D721Med (cell line): ENCODE data around the gene HELZ.
A peak's percentile ranks its signal among the peaks of the same experiment; 100 is the strongest.

Experiments
- DNase-seq: peaks from one replicate; pipeline ENCODE4 v3.0.0; 2011; ENCODE audit warnings: low spot score; ENCODE audit not compliant: insufficient read length
- FAIRE-seq: peaks from 2 replicates; lab custom pipeline; 2011; peaks lifted over from hg19 to GRCh38; lab: Jason Lieb, UNC
- CTCF ChIP-seq: IDR thresholded peaks from 2 replicates; pipeline ENCODE4 v1.5.1; 2012; ENCODE audit warnings: mild to moderate bottlenecking, control low read depth; ENCODE audit not compliant: insufficient read depth; ENCODE audit errors: missing control alignments

Gene HELZ

GRCh38 chr17:67072885-67073284 lies 172.1 kb downstream of the HELZ start:
- DNase-seq (no peak), FAIRE-seq (no peak)
- TF ChIP-seq CTCF = no peak

GRCh38 chr17:67071595-67071994 lies 173.4 kb downstream of the HELZ start:
- no peak for FAIRE-seq
- no peak for TF ChIP-seq CTCF
- DNase-seq = no peak

- no peak for TF ChIP-seq CTCF
- no peak for FAIRE-seq
- DNase-seq = no peak
Measured at GRCh38 chr17:67069603-67070136, 175.3 kb downstream of the HELZ start.

GRCh38 chr17:67068999-67069398 lies 176.0 kb downstream of the HELZ start:
- FAIRE-seq (peak; percentile 89), DNase-seq (no peak)
- no peak for TF ChIP-seq CTCF

GRCh38 chr17:67067571-67068482 lies 177.2 kb downstream of the HELZ start:
- DNase-seq = no peak
- no peak for FAIRE-seq
- no peak for TF ChIP-seq CTCF

GRCh38 chr17:67066717-67067116 lies 178.3 kb downstream of the HELZ start:
- no peak for TF ChIP-seq CTCF
- DNase-seq = no peak
- FAIRE-seq = no peak

GRCh38 chr17:67063141-67063540 lies 181.9 kb downstream of the HELZ start:
- no peak for TF ChIP-seq CTCF
- DNase-seq (no peak), FAIRE-seq (no peak)
